ENCODE measurements around the gene SPECC1. TPM values are rescaled to one million over a fixed set of nuclear protein-coding genes. Genes with fewer than 3 reads are reported as not detected.

SPECC1 gene
- total and polyA plus RNA-seq, 2 of the 13 experiments (the other 11 are each of a cell fraction or from before 2014, with no cell fraction given), result 2.3 to 6.9 TPM

DNA sequence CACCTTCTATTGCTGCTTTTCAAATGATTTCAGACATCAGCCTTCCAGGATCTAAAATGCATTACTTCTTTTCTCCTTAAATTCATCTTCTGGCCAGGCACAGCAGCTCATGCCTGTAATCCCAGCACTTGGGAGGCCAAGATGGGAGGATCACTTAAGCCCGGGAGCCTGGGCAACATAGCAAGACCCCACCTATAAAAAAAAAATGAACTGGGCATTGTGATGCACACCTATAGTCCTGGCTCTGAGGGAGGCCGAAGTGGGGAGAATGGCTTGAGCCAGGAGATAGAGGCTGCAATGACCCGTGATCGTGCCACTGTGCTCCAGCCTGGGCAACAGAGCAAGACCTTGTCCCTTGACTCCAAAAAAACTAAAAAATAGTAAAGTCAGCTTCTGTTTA lies 208.5 kb downstream of the SPECC1 start (continued):
- TF ChIP-seq, protein P1, sequence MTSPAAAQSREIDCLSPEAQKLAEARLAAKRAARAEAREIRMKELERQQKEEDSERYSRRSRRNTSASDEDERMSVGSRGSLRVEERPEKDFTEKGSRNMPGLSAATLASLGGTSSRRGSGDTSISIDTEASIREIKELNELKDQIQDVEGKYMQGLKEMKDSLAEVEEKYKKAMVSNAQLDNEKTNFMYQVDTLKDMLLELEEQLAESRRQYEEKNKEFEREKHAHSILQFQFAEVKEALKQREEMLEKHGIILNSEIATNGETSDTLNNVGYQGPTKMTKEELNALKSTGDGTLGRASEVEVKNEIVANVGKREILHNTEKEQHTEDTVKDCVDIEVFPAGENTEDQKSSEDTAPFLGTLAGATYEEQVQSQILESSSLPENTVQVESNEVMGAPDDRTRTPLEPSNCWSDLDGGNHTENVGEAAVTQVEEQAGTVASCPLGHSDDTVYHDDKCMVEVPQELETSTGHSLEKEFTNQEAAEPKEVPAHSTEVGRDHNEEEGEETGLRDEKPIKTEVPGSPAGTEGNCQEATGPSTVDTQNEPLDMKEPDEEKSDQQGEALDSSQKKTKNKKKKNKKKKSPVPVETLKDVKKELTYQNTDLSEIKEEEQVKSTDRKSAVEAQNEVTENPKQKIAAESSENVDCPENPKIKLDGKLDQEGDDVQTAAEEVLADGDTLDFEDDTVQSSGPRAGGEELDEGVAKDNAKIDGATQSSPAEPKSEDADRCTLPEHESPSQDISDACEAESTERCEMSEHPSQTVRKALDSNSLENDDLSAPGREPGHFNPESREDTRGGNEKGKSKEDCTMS (CRISPR knock-in tag; conservative IDR thresholded peaks at IDR 0.05), result no peak
- TF ChIP-seq SRSF4 (IDR thresholded peaks at IDR 0.05; ENCODE audit: low read depth, low read length, poor library complexity, severe bottlenecking) (no peak), RAD51 (IDR thresholded peaks at IDR 0.05; ENCODE audit: borderline replicate concordance) (no peak)

DNA sequence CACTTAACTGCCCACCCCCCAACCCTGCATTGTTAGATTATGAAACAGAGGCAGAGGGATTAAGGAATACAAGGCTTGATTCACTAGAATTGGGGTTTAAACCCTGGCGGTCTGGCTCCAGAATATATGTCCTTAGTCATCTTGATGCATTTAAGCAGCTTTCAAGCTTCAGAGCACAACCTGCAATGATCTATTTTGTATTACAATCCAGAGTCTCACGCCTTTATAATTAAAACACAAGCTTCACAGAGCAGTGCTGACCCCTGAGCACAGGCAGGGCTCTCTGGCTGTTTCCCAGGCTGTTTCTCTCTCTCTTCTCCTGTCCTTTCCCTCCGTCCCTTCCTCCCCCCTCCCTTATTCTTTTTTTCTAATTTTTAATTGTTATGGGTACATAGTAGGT lies 209.1 kb downstream of the SPECC1 start:
- Histone ChIP-seq H3K36me3 (replicated peaks in 1 of 2; ENCODE audit: control insufficient read depth in 1 of 2, insufficient read depth in 2 of 2, low read length in 2 of 2) (no peaks in the 10 kb centered on the region), H3K4me1 (ENCODE audit: insufficient read depth, low read length) (no peaks in the 10 kb centered on the region), H3K27ac (ENCODE audit: extremely low read length, insufficient read depth, low read length) (no peak overlapping the region), H3K4me3 (replicated peaks in 1 of 3; ENCODE audit: insufficient read depth in 1 of 3, low read depth in 2 of 3, low read length in 3 of 3) (no peak overlapping the region), H3K9ac (ENCODE audit: insufficient read depth, low read depth, low read length) (no peak overlapping the region), H4K20me1 (ENCODE audit: insufficient read depth, low read length) (no peaks in the 10 kb centered on the region), H2AFZ (ENCODE audit: low read length) (no peak overlapping the region), H3K9me3 (ENCODE audit: low read length) (no peaks in the 10 kb centered on the region), H3K79me2 (ENCODE audit: insufficient read depth, low read length) (no peaks in the 10 kb centered on the region), H3K4me2 (ENCODE audit: low read depth, low read length) (no peak overlapping the region), H3K27me3 (ENCODE audit: control insufficient read depth in 1 of 2, insufficient read depth in 2 of 2, low read length in 2 of 2) (no peaks in the 10 kb centered on the region)
- DNase-seq (ENCODE audit: low spot score) (no peak), ATAC-seq (no peak), FAIRE-seq (no peak)
- in situ Hi-C loops (cut with HindIII; ENCODE audit: extremely low pct_ligation_motif_present, low pct_unique_long_range_greater_than_20kb), result no loop called here
- ChIA-PET CTCF (ENCODE audit: low intra/inter-chr PET ratio, low total read pairs) (no interaction called here), POLR2A (no interaction called here)
- intact Hi-C loops (cut with micrococcal nuclease; ENCODE audit: unreplicated experiment), result no loop called here
- WGBS (ENCODE audit: low lambda C conversion rate), result 63% methylated on average over 3 of the region's 3 CpGs
- no peak for TF ChIP-seq ZNF335 (CRISPR knock-in tag; IDR thresholded peaks at IDR 0.05)
- no peak for TF ChIP-seq ADNP (CRISPR knock-in tag; IDR thresholded peaks at IDR 0.05)
- no peak for TF ChIP-seq CCAR2 (optimal IDR thresholded peaks at IDR 0.05; ENCODE audit: low read depth, low read length)
- no peak for TF ChIP-seq NONO (IDR thresholded peaks at IDR 0.05)
- TF ChIP-seq NONO (CRISPR knock-in tag; conservative IDR thresholded peaks at IDR 0.05), result no peak
- no peak for TF ChIP-seq DNMT1 (CRISPR knock-in tag; IDR thresholded peaks at IDR 0.05)
- TF ChIP-seq ZFAT (CRISPR knock-in tag; conservative IDR thresholded peaks at IDR 0.05), result no peak
- TF ChIP-seq U2AF1 (optimal IDR thresholded peaks at IDR 0.05; ENCODE audit: low read depth, low read length), result no peak
- no TSS peak for BruUV-seq (replicated peaks)
